Panc1 (cell line): ENCODE data around the gene CDH5. TPM values are rescaled to one million over a fixed set of nuclear protein-coding genes. Genes with fewer than 3 reads are reported as not detected.

Source experiments
- ATAC-seq: fragments of 200-7000 bp; cut with Tn5 transposase; 2 replicates; pipeline ENCODE4 v1.9.1; 2020; ENCODE audit warnings: mild to moderate bottlenecking, moderate library complexity
- BruUV-seq: library from RNA; stranded (reverse); fragments of 400-500 nt; replicated peaks from 2 replicates; lab custom pipeline; 2021; lab: Mats Ljungman, UMichigan
- CTCF ChIA-PET: fragments of 300-600 bp; sonication (Branson Sonifier 250); formaldehyde crosslinking; loops from one replicate; lab custom pipeline; 2022; ENCODE audit warnings: antibody characterized with exemption; lab: Charles Lee
- POLR2A ChIA-PET: fragments of 300-600 bp; sonication (Branson Sonifier 250); formaldehyde crosslinking; loops from one replicate; lab custom pipeline; 2022; ENCODE audit warnings: antibody characterized with exemption; lab: Charles Lee
- DNase-seq: peaks from one replicate; pipeline ENCODE4 v3.0.0-alpha.2; 2010; ENCODE audit warnings: low read depth, low spot score
- H3K27ac ChIP-seq: 2 replicates; pipeline ENCODE4 v1.5.1; 2011; ENCODE audit warnings: mild to moderate bottlenecking, low read length, inconsistent platforms
- H3K27me3 ChIP-seq: fragments of 200-500 bp; sonication (Bioruptor generic); 2 replicates; pipeline ENCODE4 v1.6.0; 2014; ENCODE audit warnings: low read length, inconsistent platforms; ENCODE audit not compliant: control insufficient read depth, insufficient read depth
- H3K36me3 ChIP-seq: fragments of 200-500 bp; sonication (Bioruptor generic); 2 replicates; pipeline ENCODE4 v1.5.1; 2014; ENCODE audit warnings: inconsistent platforms, mild to moderate bottlenecking, low read length, moderate library complexity; ENCODE audit not compliant: control insufficient read depth, insufficient read depth
- H3K4me1 ChIP-seq: 2 replicates; pipeline ENCODE4 v1.5.1; 2011; ENCODE audit warnings: inconsistent platforms, mild to moderate bottlenecking, low read length, moderate library complexity; ENCODE audit not compliant: control insufficient read depth, insufficient read depth
- H3K4me3 ChIP-seq, 2 experiments: 2 replicates each; pipeline ENCODE4 v1.5.1; 2011 to 2012; ENCODE audit warnings: low read depth in 2 of 2, low read length in 2 of 2, mild to moderate bottlenecking in 2 of 2, inconsistent platforms in 1 of 2, moderate library complexity in 1 of 2
- H3K9me3 ChIP-seq: fragments of 200-500 bp; sonication (Bioruptor generic); 2 replicates; pipeline ENCODE4 v1.5.1; 2014; ENCODE audit warnings: low read depth, mild to moderate bottlenecking, inconsistent platforms, low read length, moderate library complexity; ENCODE audit not compliant: control insufficient read depth, insufficient read depth
- POLR2AphosphoS5 ChIP-seq: IDR thresholded peaks from 2 replicates; pipeline ENCODE4 v1.6.1; 2012; ENCODE audit warnings: mild to moderate bottlenecking, low read depth, low read length, moderate library complexity
- SIN3A ChIP-seq: IDR thresholded peaks from 2 replicates; pipeline ENCODE4 v1.6.1; 2012; ENCODE audit warnings: low read depth, mild to moderate bottlenecking, low read length, moderate library complexity, borderline replicate concordance; ENCODE audit not compliant: insufficient read depth
- TCF7L2 ChIP-seq: IDR thresholded peaks from 2 replicates; pipeline ENCODE4 v1.6.1; 2011; ENCODE audit warnings: mild to moderate bottlenecking, low read depth, low read length, inconsistent platforms
- in situ Hi-C: cut with HindIII; loops from 2 replicates; pipeline ENCODE4 v1.10.0; 2016; ENCODE audit warnings: low sequenced_read_pairs, low pct_unique_long_range_greater_than_20kb
- intact Hi-C: fragments of 100-400 bp; cut with micrococcal nuclease; formaldehyde crosslinking; loops from one replicate; pipeline ENCODE4 v1.10.0; 2022; ENCODE audit not compliant: unreplicated experiment
- total RNA-seq: library from RNA; stranded (reverse); gene quantifications from one replicate; pipeline ENCODE4 v1.2.1, GENCODE V29; 2021; ENCODE audit not compliant: unreplicated experiment
- TF ChIP-seq, protein P1 (sequence below), 2 experiments: IDR thresholded peaks; 2 replicates each; pipeline ENCODE4 v1.6.1; 2011 to 2012; ENCODE audit warnings: low read depth in 2 of 2, control low read depth in 1 of 2, low read length in 1 of 2, mild to moderate bottlenecking in 1 of 2, moderate library complexity in 1 of 2; ENCODE audit not compliant: insufficient read depth in 1 of 2
- TF ChIP-seq, protein P2 (sequence below): fragments of 450-650 bp; IDR thresholded peaks from 2 replicates; pipeline ENCODE4 v1.5.1; 2017; ENCODE audit warnings: mild to moderate bottlenecking

The CDH5 gene
- total RNA-seq, 1 experiment from 2014 or later = 0.18 TPM

DNA sequence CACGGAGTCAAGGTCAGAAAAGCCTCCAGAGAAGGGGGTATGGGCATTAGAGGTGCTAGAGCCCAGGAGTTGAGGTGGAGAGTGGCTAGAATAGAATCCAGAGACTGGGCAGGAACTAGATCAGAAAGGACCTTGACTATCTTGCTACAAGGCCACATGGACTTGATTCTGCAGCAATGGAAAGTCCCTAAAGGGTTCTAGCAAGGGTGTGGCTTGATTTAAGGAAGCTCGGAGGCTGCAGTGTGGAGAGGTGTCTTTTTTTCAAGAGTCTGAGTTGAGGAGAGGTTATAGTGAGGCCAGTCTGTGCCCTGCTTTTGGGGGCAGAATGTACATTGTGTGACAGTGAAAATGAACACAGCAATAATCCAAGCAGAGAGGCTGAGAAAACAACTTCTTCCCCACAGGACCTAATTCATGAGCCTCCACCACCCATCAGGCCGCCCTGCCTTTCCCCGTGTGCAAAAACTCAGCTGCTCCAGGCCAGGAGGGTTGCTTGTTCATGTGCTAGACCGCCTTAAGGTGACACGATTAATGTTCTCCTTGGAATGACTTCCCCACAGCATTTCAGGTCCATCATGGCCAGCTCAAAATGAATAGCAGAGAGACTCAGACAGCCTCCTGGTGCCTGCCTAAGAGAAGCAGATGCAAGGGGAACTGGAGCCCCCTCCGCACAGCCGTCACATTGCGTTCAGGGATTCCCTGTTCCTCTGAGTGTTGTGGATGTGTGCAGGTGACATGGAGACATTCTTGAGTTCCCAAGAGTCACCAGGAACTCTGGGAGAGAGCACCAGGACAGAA, 51.9 kb downstream of the CDH5 start:
- H3K27ac ChIP-seq = no peak overlapping the region
- ATAC-seq (no peak), DNase-seq (no peak)
- intact Hi-C loops = no loop called here
- CTCF ChIA-PET = no interaction called here
- no peaks in the 10 kb centered on the region for H3K9me3 ChIP-seq
- in situ Hi-C loops = no loop called here
- TF ChIP-seq, protein P1, sequence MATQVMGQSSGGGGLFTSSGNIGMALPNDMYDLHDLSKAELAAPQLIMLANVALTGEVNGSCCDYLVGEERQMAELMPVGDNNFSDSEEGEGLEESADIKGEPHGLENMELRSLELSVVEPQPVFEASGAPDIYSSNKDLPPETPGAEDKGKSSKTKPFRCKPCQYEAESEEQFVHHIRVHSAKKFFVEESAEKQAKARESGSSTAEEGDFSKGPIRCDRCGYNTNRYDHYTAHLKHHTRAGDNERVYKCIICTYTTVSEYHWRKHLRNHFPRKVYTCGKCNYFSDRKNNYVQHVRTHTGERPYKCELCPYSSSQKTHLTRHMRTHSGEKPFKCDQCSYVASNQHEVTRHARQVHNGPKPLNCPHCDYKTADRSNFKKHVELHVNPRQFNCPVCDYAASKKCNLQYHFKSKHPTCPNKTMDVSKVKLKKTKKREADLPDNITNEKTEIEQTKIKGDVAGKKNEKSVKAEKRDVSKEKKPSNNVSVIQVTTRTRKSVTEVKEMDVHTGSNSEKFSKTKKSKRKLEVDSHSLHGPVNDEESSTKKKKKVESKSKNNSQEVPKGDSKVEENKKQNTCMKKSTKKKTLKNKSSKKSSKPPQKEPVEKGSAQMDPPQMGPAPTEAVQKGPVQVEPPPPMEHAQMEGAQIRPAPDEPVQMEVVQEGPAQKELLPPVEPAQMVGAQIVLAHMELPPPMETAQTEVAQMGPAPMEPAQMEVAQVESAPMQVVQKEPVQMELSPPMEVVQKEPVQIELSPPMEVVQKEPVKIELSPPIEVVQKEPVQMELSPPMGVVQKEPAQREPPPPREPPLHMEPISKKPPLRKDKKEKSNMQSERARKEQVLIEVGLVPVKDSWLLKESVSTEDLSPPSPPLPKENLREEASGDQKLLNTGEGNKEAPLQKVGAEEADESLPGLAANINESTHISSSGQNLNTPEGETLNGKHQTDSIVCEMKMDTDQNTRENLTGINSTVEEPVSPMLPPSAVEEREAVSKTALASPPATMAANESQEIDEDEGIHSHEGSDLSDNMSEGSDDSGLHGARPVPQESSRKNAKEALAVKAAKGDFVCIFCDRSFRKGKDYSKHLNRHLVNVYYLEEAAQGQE (IDR thresholded peaks at IDR 0.05; ENCODE audit: insufficient read depth in 1 of 2, low read depth in 2 of 2, low read length in 1 of 2) = no peak
- TF ChIP-seq, protein P2, sequence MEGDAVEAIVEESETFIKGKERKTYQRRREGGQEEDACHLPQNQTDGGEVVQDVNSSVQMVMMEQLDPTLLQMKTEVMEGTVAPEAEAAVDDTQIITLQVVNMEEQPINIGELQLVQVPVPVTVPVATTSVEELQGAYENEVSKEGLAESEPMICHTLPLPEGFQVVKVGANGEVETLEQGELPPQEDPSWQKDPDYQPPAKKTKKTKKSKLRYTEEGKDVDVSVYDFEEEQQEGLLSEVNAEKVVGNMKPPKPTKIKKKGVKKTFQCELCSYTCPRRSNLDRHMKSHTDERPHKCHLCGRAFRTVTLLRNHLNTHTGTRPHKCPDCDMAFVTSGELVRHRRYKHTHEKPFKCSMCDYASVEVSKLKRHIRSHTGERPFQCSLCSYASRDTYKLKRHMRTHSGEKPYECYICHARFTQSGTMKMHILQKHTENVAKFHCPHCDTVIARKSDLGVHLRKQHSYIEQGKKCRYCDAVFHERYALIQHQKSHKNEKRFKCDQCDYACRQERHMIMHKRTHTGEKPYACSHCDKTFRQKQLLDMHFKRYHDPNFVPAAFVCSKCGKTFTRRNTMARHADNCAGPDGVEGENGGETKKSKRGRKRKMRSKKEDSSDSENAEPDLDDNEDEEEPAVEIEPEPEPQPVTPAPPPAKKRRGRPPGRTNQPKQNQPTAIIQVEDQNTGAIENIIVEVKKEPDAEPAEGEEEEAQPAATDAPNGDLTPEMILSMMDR = no peak
- TF ChIP-seq SIN3A = no peak
- no peak for TF ChIP-seq POLR2AphosphoS5
- no peak for TF ChIP-seq TCF7L2
- no peaks in the 10 kb centered on the region for H3K4me1 ChIP-seq
- no peaks in the 10 kb centered on the region for H3K27me3 ChIP-seq
- POLR2A ChIA-PET = interaction anchor here (0.7 kb wide), 1 partner anchor 595 kb away, joined by 4 read pairs; no protein-coding TSS in a partner anchor
- BruUV-seq = no TSS peak
- no peaks in the 10 kb centered on the region for H3K36me3 ChIP-seq
- H3K4me3 ChIP-seq = no peak overlapping the region

DNA sequence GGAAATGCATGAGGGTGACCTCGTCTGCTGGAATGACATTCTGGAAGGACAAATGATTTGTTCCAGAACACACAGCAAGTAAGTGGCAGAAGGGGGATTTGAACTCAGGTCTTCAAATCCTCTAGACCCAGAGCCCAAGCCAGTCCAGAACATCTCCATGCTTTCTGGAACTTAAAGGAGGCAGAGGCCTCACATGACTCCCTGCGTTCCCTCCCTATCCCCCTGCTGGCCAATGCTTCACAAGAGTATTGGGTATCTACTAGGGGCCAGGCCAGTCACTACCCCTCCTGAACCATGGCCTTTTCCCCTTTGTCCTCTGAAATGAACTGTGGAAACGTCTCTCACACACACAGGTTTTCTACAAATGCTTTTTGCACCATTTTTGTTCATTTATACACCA, 53.0 kb downstream of the CDH5 start:
- H3K9me3 ChIP-seq = no peaks in the 10 kb centered on the region
- in situ Hi-C loops = no loop called here
- intact Hi-C loops = no loop called here
- no peak for ATAC-seq
- H3K4me1 ChIP-seq = no peaks in the 10 kb centered on the region
- no TSS peak for BruUV-seq
- POLR2A ChIA-PET = no interaction called here
- H3K36me3 ChIP-seq = no peaks in the 10 kb centered on the region
- no peak overlapping the region for H3K4me3 ChIP-seq
- H3K27me3 ChIP-seq = no peaks in the 10 kb centered on the region
- CTCF ChIA-PET = no interaction called here
- no peak for DNase-seq
- TF ChIP-seq, protein P2 = no peak
- TF ChIP-seq POLR2AphosphoS5 (no peak), TCF7L2 (no peak), SIN3A (no peak)
- TF ChIP-seq, protein P1 (IDR thresholded peaks at IDR 0.05; ENCODE audit: insufficient read depth in 1 of 2, low read depth in 2 of 2, low read length in 1 of 2) = no peak
- no peak overlapping the region for H3K27ac ChIP-seq
